BJ (cell line): Measurements from ENCODE around the gene IFITM2. TPM values are rescaled to one million over a fixed set of nuclear protein-coding genes. Genes with fewer than 3 reads are reported as not detected.

ENCODE experiments used
- CTCF ChIA-PET: fragments of 350-600 bp; formaldehyde crosslinking; extraction: SDS; loops from one replicate; lab custom pipeline; 2021; ENCODE audit warnings: antibody characterized with exemption, inconsistent platforms; lab: Yijun Ruan, JAX
- POLR2A ChIA-PET: fragments of 300-600 bp; sonication (Branson Sonifier 250); formaldehyde crosslinking; extraction: SDS; loops from one replicate; lab custom pipeline; 2021; ENCODE audit warnings: antibody characterized with exemption; lab: Charles Lee
- DNase-seq: peaks from one replicate; pipeline ENCODE4 v3.0.0-alpha.2; 2011; ENCODE audit warnings: low read depth
- H3K27me3 ChIP-seq: 2 replicates; pipeline ENCODE4 v1.6.0; 2011; ENCODE audit warnings: low read length; ENCODE audit not compliant: control insufficient read depth, insufficient read depth
- H3K36me3 ChIP-seq: 2 replicates; pipeline ENCODE4 v1.5.1; 2011; ENCODE audit warnings: low read length; ENCODE audit not compliant: control insufficient read depth, insufficient read depth
- H3K4me3 ChIP-seq: 2 replicates; pipeline ENCODE4 v1.5.1; 2011; ENCODE audit warnings: low read depth, mild to moderate bottlenecking, control low read depth, low read length
- polyA plus RNA-seq: library from polyadenylated mRNA; depleted of rRNA; stranded (reverse); fragments of >200 nt; gene quantifications from 2 replicates; pipeline ENCODE4 v1.2.3, GENCODE V29; 2011
- TF ChIP-seq, protein P1 (sequence below): IDR thresholded peaks from 2 replicates; pipeline ENCODE4 v1.5.1; 2011; ENCODE audit warnings: low read depth, mild to moderate bottlenecking, control low read depth, inconsistent platforms, low read length, moderate library complexity; ENCODE audit not compliant: insufficient read depth

Gene IFITM2
- polyA plus RNA-seq, 1 experiment, result 813 TPM

DNA sequence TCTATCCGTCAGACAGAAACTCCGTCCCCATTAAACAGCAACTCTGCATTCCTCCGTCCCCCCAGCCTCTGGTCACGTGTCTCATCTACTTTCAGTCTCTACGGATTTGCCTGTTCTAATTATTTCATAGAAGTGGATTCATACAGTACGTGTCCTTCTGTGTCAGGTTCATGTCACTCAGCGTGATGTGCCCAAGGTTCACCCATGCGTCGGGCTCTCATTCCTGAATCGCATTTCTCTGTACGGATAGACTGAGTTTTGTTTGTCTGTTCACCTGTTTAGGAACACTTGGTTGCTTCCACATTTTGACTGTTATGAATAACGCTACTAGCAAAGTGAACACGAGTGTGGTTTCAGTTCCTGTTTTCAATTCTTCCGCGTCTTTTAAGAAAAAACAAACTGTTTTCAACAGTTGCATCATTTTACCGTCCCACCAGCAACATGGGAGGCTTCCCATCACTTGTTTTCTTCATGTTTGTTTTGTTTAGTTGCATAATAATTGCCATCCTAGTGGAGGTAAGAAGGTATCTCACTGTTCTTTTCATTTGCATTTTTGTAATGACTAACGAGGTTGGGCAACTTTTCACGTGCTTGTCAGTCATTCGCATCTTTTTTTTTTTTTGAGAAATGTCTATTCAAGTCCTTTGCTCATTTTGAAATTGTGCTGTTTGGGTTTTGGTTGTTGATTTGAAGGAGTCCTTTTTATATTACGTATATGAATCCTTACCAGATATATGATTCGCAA, 38.3 kb upstream of the IFITM2 start:
- H3K4me3 ChIP-seq, result no peak overlapping the region
- ChIA-PET CTCF (interaction anchor here (0.8 kb wide), 2 partner anchors 10 to 35 kb away, joined by 3 read pairs; no protein-coding TSS in a partner anchor), POLR2A (no interaction called here)
- H3K36me3 ChIP-seq, result no peaks in the 10 kb centered on the region
- TF ChIP-seq, protein P1, sequence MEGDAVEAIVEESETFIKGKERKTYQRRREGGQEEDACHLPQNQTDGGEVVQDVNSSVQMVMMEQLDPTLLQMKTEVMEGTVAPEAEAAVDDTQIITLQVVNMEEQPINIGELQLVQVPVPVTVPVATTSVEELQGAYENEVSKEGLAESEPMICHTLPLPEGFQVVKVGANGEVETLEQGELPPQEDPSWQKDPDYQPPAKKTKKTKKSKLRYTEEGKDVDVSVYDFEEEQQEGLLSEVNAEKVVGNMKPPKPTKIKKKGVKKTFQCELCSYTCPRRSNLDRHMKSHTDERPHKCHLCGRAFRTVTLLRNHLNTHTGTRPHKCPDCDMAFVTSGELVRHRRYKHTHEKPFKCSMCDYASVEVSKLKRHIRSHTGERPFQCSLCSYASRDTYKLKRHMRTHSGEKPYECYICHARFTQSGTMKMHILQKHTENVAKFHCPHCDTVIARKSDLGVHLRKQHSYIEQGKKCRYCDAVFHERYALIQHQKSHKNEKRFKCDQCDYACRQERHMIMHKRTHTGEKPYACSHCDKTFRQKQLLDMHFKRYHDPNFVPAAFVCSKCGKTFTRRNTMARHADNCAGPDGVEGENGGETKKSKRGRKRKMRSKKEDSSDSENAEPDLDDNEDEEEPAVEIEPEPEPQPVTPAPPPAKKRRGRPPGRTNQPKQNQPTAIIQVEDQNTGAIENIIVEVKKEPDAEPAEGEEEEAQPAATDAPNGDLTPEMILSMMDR, result no peak
- no peak for DNase-seq
- H3K27me3 ChIP-seq, result peaks cover 10% of the 10 kb centered on the region

DNA sequence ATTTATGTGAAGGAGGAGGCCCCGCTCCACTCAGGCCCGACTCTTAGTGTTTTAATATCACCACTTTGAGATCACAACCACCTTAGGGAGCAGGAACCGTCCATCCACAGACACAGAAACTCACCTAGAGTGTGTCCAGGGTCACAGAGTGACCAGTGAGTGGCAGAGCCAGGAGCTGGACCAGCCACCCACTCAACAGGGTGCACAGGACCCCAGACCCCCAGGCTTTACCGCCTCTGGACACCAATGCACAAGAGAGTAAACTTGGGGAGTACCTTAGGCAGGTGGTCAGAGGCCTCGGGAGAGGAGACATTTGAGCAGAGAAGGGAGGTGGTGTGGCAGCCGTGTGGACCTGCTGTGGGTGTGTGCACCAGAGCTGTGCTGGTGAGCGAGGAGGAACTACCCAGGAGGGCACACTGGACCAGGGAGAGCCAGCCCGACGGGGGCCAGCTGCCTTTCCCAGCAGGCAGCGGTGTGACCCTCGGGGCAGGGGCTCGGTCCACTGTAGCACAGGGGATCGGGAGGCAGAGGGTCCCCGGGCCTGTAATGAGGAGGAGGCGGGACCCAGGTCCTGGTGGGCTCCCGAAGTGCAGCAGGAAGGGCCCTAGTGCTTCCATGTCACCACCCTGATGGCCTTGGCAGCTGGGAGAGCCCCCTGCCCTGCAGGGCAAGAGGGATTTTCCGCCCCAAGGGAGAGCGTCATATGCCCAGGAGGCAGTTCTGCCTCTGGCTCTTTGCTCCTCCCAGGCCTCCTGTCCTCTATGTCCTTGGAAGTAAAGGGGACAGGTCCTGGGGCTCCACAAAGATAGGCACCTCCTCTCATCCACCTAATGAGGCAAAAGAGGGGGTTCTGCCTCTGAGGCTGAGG, 36.9 kb upstream of the IFITM2 start:
- POLR2A ChIA-PET, result no interaction called here
- no peak for DNase-seq
- H3K27me3 ChIP-seq, result peaks cover 10% of the 10 kb centered on the region
- CTCF ChIA-PET, result interaction anchor here (1.5 kb wide), 1 partner anchor 34 kb away, joined by 3 read pairs; no protein-coding TSS in a partner anchor
- TF ChIP-seq, protein P1, result no peak
- no peak overlapping the region for H3K4me3 ChIP-seq
- H3K36me3 ChIP-seq, result no peaks in the 10 kb centered on the region

DNA sequence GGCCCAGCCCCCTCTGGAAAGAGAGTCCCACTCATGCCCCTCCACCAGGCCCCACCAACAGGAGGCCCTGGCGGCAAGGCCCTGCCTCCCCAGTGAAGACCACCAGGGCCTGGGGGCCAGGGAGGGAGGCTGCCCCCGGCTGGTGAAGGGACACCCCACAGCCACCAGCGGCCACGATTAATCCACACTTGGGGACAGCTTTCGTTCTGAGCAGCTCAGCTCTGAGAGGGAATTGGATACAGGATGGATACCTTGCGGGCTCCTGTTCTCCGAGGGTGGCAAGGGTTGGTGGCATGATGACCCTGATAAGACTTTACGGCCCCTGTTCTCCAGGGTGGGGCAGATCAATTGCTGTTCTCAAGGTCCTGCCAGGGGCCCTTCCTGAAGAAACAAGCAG, 36.3 kb upstream of the IFITM2 start:
- DNase-seq, result no peak
- peaks cover 10% of the 10 kb centered on the region for H3K27me3 ChIP-seq
- H3K36me3 ChIP-seq, result no peaks in the 10 kb centered on the region
- ChIA-PET POLR2A (no interaction called here), CTCF (interaction anchor here (1.5 kb wide), 1 partner anchor 33 kb away, joined by 3 read pairs; no protein-coding TSS in a partner anchor)
- H3K4me3 ChIP-seq, result no peak overlapping the region
- TF ChIP-seq, protein P1, result no peak

DNA sequence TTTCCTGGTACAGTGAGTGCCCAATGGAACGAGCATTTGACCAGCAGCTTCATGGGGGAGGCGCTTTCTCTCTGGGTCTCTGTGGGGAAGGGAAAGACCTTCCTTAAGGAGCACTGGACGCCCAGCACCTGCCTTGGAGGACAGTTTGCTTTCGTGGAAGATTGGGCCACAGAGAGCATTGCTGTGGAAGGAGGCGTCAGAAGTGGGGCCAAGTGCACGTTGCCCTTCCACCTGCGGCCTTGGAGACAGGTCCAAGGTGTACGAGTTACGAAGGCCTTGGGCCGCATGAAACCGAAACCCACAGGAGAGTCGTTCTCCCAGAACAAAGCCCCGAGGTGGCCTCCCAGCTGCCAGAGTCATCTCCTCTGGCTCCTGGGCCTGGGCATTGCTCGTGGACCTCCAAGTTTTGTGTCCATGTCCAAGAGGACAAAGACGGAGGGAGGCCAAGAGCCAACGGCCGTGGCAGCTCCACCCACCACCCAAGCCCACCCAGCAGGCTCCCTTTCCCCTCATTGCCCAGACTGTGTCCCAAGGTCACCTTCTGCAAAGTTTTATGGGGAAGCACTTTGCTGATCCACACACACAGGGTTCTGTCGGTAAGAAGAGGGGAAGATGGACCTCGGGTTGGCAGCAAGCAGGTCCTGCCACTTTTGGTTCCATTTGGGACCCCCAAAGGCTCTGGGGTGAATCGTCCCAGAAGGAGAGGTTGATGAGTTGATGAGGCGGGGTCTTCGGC, 35.3 kb upstream of the IFITM2 start:
- TF ChIP-seq, protein P1, result no peak
- no peak for DNase-seq
- H3K27me3 ChIP-seq, result peaks cover 15% of the 10 kb centered on the region
- ChIA-PET POLR2A (no interaction called here), CTCF (interaction anchor here (1.5 kb wide), 1 partner anchor 32 kb away, joined by 3 read pairs; no protein-coding TSS in a partner anchor)
- H3K36me3 ChIP-seq, result no peaks in the 10 kb centered on the region
- no peak overlapping the region for H3K4me3 ChIP-seq

DNA sequence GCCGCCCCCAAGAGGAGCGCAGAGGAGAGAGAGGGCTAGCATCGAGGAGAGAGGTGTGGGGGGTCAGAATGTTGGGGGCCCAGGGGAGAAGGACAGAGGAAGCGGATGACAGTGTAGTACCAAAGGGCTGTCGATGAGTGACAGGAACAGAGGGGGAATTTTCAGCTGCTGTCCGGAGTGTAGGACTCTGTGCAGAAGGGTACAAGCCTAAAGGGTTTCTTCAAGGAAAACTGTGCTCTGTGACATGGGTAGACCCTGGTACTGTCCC, 34.8 kb upstream of the IFITM2 start:
- ChIA-PET POLR2A (no interaction called here), CTCF (no interaction called here)
- Histone ChIP-seq H3K36me3 (no peaks in the 10 kb centered on the region), H3K27me3 (peaks cover 15% of the 10 kb centered on the region), H3K4me3 (no peak overlapping the region)
- TF ChIP-seq, protein P1, result no peak
- DNase-seq, result no peak
